ENCODE data around the gene CACNB2. TPM values are rescaled to one million over a fixed set of nuclear protein-coding genes. Genes with fewer than 3 reads are reported as not detected.

The CACNB2 gene
- total and polyA plus RNA-seq, 2 donors (not counting 3 experiments of a cell fraction or from before 2014, with no cell fraction given): not detected

GRCh38 chr10:18438361-18439126 is 298.3 kb downstream of the CACNB2 start:
- DNase-seq (ENCODE audit: low read depth, low spot score) (no peak), FAIRE-seq (no peak)
- Histone ChIP-seq H3K9ac (replicated peaks; ENCODE audit: extremely low read depth, insufficient read depth, low read length) (no peak overlapping the region), H3K4me1 (ENCODE audit: control insufficient read depth, extremely low read depth, insufficient read depth, low read length) (no peaks in the 10 kb centered on the region), H3K79me2 (ENCODE audit: control insufficient read depth, insufficient read depth, low read length) (no peaks in the 10 kb centered on the region), H3K27me3 (ENCODE audit: control insufficient read depth in 2 of 2, insufficient read depth in 2 of 2, low read length in 2 of 2) (no peaks in the 10 kb centered on the region), H3K27ac (ENCODE audit: insufficient read depth, low read depth, low read length) (no peak overlapping the region), H3K4me3 (replicated peaks in 1 of 3; ENCODE audit: insufficient read depth in 1 of 3, low read depth in 1 of 3, low read length in 3 of 3) (no peak overlapping the region), H3K36me3 (ENCODE audit: control insufficient read depth in 2 of 2, extremely low read depth in 1 of 2, insufficient read depth in 2 of 2, low read length in 2 of 2) (no peaks in the 10 kb centered on the region), H3K4me2 (ENCODE audit: insufficient read depth, low read length) (no peak overlapping the region), H3K9me1 (replicated peaks; ENCODE audit: control insufficient read depth, extremely low read depth, insufficient read depth, low read length) (no peaks in the 10 kb centered on the region), H2AFZ (ENCODE audit: low read depth, low read length) (no peak overlapping the region), H4K20me1 (replicated peaks; ENCODE audit: control insufficient read depth, extremely low read depth, insufficient read depth, low read length) (no peaks in the 10 kb centered on the region), H3K9me3 (replicated peaks; ENCODE audit: control insufficient read depth, insufficient read depth, low read length) (peaks cover 3% of the 10 kb centered on the region)
- intact Hi-C loops (cut with micrococcal nuclease): no loop called here
- CTCF ChIA-PET: no interaction called here
- no peak for TF ChIP-seq POLR2A (IDR thresholded peaks at IDR 0.05; ENCODE audit: low read depth, low read length)
- dilution Hi-C loops (cut with MboI; ENCODE audit: extremely low pct_ligation_motif_present, low sequenced_read_pairs): no loop called here
- no TSS peak for BruUV-seq (replicated peaks)
- POLR2A ChIA-PET: no interaction called here

- H4K20me1 ChIP-seq (replicated peaks; ENCODE audit: control insufficient read depth, extremely low read depth, insufficient read depth, low read length): no peaks in the 10 kb centered on the region
- no TSS peak for BruUV-seq (replicated peaks)
- CTCF ChIA-PET: no interaction called here
Measured at GRCh38 chr10:18439601-18440000, 299.4 kb downstream of the CACNB2 start.

More at GRCh38 chr10:18439601-18440000, 299.4 kb downstream of the CACNB2 start:
- peaks cover 3% of the 10 kb centered on the region for H3K9me3 ChIP-seq (replicated peaks; ENCODE audit: control insufficient read depth, insufficient read depth, low read length)
- DNase-seq (ENCODE audit: low read depth, low spot score): no peak
- no peak for FAIRE-seq
- H3K27ac ChIP-seq (ENCODE audit: insufficient read depth, low read depth, low read length): no peak overlapping the region
- H2AFZ ChIP-seq (ENCODE audit: low read depth, low read length): no peak overlapping the region
- intact Hi-C loops (cut with micrococcal nuclease) (no loop called here), dilution Hi-C loops (cut with MboI; ENCODE audit: extremely low pct_ligation_motif_present, low sequenced_read_pairs) (no loop called here)
- H3K79me2 ChIP-seq (ENCODE audit: control insufficient read depth, insufficient read depth, low read length): no peaks in the 10 kb centered on the region
- POLR2A ChIA-PET: no interaction called here
- no peak overlapping the region for H3K9ac ChIP-seq (replicated peaks; ENCODE audit: extremely low read depth, insufficient read depth, low read length)
- H3K4me3 ChIP-seq (replicated peaks in 1 of 3; ENCODE audit: insufficient read depth in 1 of 3, low read depth in 1 of 3, low read length in 3 of 3): no peak overlapping the region
- TF ChIP-seq MAX (IDR thresholded peaks at IDR 0.05; ENCODE audit: insufficient read depth, insufficient read length) (no peak), JUN (IDR thresholded peaks at IDR 0.05; ENCODE audit: borderline replicate concordance, insufficient read depth, insufficient read length, low read depth) (no peak), GATA2 (IDR thresholded peaks at IDR 0.05; ENCODE audit: insufficient read depth, insufficient read length, low read depth, low read length) (no peak), EZH2 (IDR thresholded peaks at IDR 0.05; ENCODE audit: borderline replicate concordance, low read depth, low read length, severe bottlenecking) (no peak), POLR2AphosphoS5 (IDR thresholded peaks at IDR 0.05; ENCODE audit: insufficient read depth, low read depth, low read length) (no peak), FOS (IDR thresholded peaks at IDR 0.05; ENCODE audit: borderline replicate concordance, insufficient read depth, low read length) (no peak), CTCF (IDR thresholded peaks at IDR 0.05; ENCODE audit: extremely low read depth in 1 of 2, insufficient read depth in 1 of 2, low read depth in 1 of 2, low read length in 2 of 2) (no peak), MYC (IDR thresholded peaks at IDR 0.05; ENCODE audit: low read depth, low read length) (no peak), POLR2A (IDR thresholded peaks at IDR 0.05; ENCODE audit: low read depth, low read length) (no peak)
- no peaks in the 10 kb centered on the region for H3K9me1 ChIP-seq (replicated peaks; ENCODE audit: control insufficient read depth, extremely low read depth, insufficient read depth, low read length)
- no peaks in the 10 kb centered on the region for H3K4me1 ChIP-seq (ENCODE audit: control insufficient read depth, extremely low read depth, insufficient read depth, low read length)
- H3K4me2 ChIP-seq (ENCODE audit: insufficient read depth, low read length): no peak overlapping the region
- H3K36me3 ChIP-seq (ENCODE audit: control insufficient read depth in 2 of 2, extremely low read depth in 1 of 2, insufficient read depth in 2 of 2, low read length in 2 of 2): no peaks in the 10 kb centered on the region
- H3K27me3 ChIP-seq (ENCODE audit: control insufficient read depth in 2 of 2, insufficient read depth in 2 of 2, low read length in 2 of 2): no peaks in the 10 kb centered on the region

Data from endothelial cell of umbilical vein (primary cell).